ENCODE results near the gene ARHGEF12. TPM values are rescaled to one million over a fixed set of nuclear protein-coding genes. Genes with fewer than 3 reads are reported as not detected.

ARHGEF12 gene
- polyA plus RNA-seq, 2 donors, result 15.3 to 17.9 TPM

DNA sequence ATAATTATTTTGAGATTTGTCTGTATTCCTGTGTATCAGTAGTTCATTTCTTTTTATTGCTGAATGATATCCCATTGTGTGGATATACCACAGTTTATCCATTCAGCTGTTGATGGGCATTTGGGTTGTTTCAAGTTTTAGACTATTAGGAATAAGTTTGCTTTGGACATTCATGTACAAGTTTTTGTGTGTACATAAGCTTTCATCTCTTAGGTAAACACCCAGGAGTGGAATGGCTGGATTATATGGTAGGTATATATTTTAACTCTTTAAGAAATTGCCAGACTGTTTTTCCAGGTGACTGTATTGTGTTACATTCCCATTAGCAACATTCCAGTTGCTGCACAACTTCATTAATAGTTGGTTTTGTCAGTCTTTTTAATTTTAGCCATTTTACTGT, 52.0 kb downstream of the ARHGEF12 start:
- no peaks in the 10 kb centered on the region for H3K9me3 ChIP-seq (ENCODE audit: control insufficient read depth in 2 of 2, insufficient read depth in 1 of 2, low read depth in 1 of 2, low read length in 1 of 2)
- H3K4me3 ChIP-seq (ENCODE audit: low read depth in 1 of 2, low read length in 2 of 2), result no peak overlapping the region
- H3K36me3 ChIP-seq (ENCODE audit: control insufficient read depth in 2 of 2, insufficient read depth in 2 of 2, low read length in 1 of 2), result no peaks in the 10 kb centered on the region
- H3K27me3 ChIP-seq (ENCODE audit: control insufficient read depth in 1 of 2, insufficient read depth in 2 of 2, low read length in 2 of 2), result no peaks in the 10 kb centered on the region
- no peak overlapping the region for H3K27ac ChIP-seq (ENCODE audit: low read depth in 2 of 2, low read length in 1 of 2)
- H3K4me1 ChIP-seq (ENCODE audit: control insufficient read depth in 2 of 2, insufficient read depth in 2 of 2, low read length in 1 of 2), result peaks cover 2 to 3% of the 10 kb centered on the region in 2 donors

DNA sequence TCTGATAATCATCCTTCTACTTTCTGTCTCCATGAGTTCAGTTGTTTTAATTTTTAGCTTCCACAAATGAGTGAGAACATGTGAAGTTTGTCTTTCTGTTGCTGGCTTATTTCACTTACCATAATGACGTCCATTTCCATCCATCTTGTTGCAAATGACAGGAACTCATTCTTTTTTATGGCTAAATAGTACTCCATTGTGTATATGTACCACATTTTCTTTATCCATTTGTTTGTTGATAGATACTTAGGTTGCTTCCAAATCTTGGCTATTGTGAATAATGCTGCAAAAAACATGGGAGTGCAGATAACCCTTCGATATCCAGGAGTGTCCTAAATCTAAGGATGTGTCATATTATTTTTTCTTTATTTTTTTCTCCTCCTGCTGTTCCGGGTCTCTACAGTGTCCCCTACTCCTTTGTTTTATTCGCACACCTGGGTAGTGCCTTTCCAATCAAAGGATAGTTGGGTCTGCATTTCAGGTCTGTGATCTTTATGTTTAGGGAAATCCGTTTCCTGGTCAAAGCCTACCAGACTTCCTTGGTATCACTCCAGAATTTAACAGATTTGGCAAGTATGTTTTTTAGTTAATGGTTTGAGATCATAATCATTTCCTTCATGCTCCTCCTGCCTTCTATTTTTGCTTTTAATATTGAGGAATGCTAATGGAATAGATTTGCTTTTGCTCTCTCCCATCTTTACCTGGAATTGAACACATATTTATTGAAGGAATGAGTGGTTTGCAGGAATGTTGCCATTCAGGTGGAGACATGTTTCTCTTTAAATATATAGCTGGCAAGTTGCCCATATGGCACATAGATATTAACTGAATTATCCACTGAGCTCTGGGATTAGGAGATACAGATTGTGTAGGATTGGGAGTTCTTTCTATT, 53.7 kb downstream of the ARHGEF12 start:
- no peaks in the 10 kb centered on the region for H3K36me3 ChIP-seq (ENCODE audit: control insufficient read depth in 2 of 2, insufficient read depth in 2 of 2, low read length in 1 of 2)
- H3K27ac ChIP-seq (ENCODE audit: low read depth in 2 of 2, low read length in 1 of 2), result no peak overlapping the region
- no peaks in the 10 kb centered on the region for H3K9me3 ChIP-seq (ENCODE audit: control insufficient read depth in 2 of 2, insufficient read depth in 1 of 2, low read depth in 1 of 2, low read length in 1 of 2)
- H3K4me3 ChIP-seq (ENCODE audit: low read depth in 1 of 2, low read length in 2 of 2), result no peak overlapping the region
- 77 to 80% methylated on average over 5 of the region's 5 CpGs for WGBS, 2 donors
- no peaks in the 10 kb centered on the region for H3K27me3 ChIP-seq (ENCODE audit: control insufficient read depth in 1 of 2, insufficient read depth in 2 of 2, low read length in 2 of 2)
- no peaks in the 10 kb centered on the region for H3K4me1 ChIP-seq (ENCODE audit: control insufficient read depth in 2 of 2, insufficient read depth in 2 of 2, low read length in 1 of 2)

DNA sequence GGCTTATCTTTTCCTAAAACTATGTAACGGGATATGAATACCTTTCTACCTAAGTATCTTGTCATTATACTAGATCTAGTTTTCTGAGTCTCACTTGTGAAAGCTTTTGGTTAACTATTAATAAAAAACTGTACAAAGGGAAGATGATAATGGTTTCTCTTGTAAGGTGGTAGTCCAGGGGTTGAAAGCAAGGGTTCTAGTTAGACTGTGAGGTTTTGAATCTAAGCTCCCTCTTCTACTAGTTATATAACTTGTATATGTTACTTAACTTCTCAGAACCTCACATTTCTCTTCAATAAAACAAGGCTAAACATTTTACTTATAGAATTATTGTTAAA, 54.3 kb downstream of the ARHGEF12 start:
- no peak overlapping the region for H3K27ac ChIP-seq (ENCODE audit: low read depth in 2 of 2, low read length in 1 of 2)
- H3K4me3 ChIP-seq (ENCODE audit: low read depth in 1 of 2, low read length in 2 of 2), result no peak overlapping the region
- no peaks in the 10 kb centered on the region for H3K36me3 ChIP-seq (ENCODE audit: control insufficient read depth in 2 of 2, insufficient read depth in 2 of 2, low read length in 1 of 2)
- WGBS, 2 donors, result 35 to 48% methylated on average over 1 of the region's 1 CpG
- no peaks in the 10 kb centered on the region for H3K9me3 ChIP-seq (ENCODE audit: control insufficient read depth in 2 of 2, insufficient read depth in 1 of 2, low read depth in 1 of 2, low read length in 1 of 2)
- H3K27me3 ChIP-seq (ENCODE audit: control insufficient read depth in 1 of 2, insufficient read depth in 2 of 2, low read length in 2 of 2), result no peaks in the 10 kb centered on the region
- no peaks in the 10 kb centered on the region for H3K4me1 ChIP-seq (ENCODE audit: control insufficient read depth in 2 of 2, insufficient read depth in 2 of 2, low read length in 1 of 2)

DNA sequence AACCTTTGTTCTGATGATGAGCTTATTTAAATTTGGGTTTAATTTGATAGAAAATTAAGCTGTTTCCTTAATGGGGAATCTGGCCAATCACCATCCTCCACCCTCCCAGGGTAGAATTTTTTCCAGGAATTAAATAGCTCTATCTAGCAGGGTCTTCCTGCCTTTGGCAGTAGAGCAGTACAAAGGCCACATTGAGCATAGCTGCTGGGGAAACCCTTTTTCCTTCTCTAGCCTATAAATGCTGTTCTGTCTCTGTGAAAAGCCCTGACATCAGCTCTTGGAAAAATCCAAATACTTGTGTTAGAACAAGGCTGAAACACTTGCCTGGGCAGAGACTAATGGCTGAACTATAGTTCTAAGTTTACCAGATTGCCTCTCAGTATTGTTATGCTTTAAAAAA, 55.1 kb downstream of the ARHGEF12 start:
- Histone ChIP-seq H3K27ac (ENCODE audit: low read depth in 2 of 2, low read length in 1 of 2) (no peak overlapping the region), H3K4me3 (ENCODE audit: low read depth in 1 of 2, low read length in 2 of 2) (no peak overlapping the region), H3K27me3 (ENCODE audit: control insufficient read depth in 1 of 2, insufficient read depth in 2 of 2, low read length in 2 of 2) (no peaks in the 10 kb centered on the region), H3K4me1 (ENCODE audit: control insufficient read depth in 2 of 2, insufficient read depth in 2 of 2, low read length in 1 of 2) (no peaks in the 10 kb centered on the region), H3K9me3 (ENCODE audit: control insufficient read depth in 2 of 2, insufficient read depth in 1 of 2, low read depth in 1 of 2, low read length in 1 of 2) (no peaks in the 10 kb centered on the region), H3K36me3 (ENCODE audit: control insufficient read depth in 2 of 2, insufficient read depth in 2 of 2, low read length in 1 of 2) (no peaks in the 10 kb centered on the region)

DNA sequence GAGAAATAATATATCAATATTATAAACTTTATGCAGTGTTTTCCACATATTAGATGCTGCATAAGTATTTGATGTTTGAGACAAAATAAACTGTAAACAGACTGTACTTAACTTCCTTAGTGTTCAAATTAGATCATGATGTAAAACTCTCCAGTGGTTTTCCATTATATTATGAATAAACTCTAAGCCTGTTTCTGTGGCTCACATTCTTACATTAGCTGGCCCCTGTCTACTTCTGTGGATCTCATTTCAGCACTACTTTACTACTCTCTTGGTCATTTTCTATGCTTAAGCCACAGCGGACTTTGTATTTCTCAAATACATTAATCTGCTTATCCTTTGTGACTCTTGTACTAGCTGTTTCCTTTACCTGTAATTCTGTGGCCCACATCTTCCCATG, 55.6 kb downstream of the ARHGEF12 start:
- 86 to 91% methylated on average over 1 of the region's 1 CpG for WGBS, 2 donors
- Histone ChIP-seq H3K36me3 (ENCODE audit: control insufficient read depth in 2 of 2, insufficient read depth in 2 of 2, low read length in 1 of 2) (no peaks in the 10 kb centered on the region), H3K27me3 (ENCODE audit: control insufficient read depth in 1 of 2, insufficient read depth in 2 of 2, low read length in 2 of 2) (no peaks in the 10 kb centered on the region), H3K4me3 (ENCODE audit: low read depth in 1 of 2, low read length in 2 of 2) (no peak overlapping the region), H3K9me3 (ENCODE audit: control insufficient read depth in 2 of 2, insufficient read depth in 1 of 2, low read depth in 1 of 2, low read length in 1 of 2) (no peaks in the 10 kb centered on the region), H3K27ac (ENCODE audit: low read depth in 2 of 2, low read length in 1 of 2) (no peak overlapping the region), H3K4me1 (ENCODE audit: control insufficient read depth in 2 of 2, insufficient read depth in 2 of 2, low read length in 1 of 2) (no peaks in the 10 kb centered on the region)

DNA sequence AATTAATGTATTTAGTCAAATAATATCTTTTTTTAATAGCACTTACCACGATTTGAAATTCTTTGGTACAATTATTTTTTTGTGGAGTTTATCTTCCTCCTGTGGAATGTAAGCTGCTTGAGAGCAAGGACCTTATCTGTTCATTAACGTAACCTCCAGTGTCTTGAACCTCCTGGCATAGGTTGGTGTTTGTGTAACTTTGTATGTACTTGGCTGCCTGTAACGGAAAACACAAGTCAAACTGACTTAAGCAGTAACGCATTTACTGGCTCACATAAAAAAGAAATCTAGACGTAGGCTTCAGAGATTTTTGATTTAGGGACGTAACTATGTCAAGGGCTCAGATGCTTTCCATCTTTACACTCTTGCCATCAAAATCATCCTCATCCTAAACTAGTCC, 56.1 kb downstream of the ARHGEF12 start:
- H3K27ac ChIP-seq (ENCODE audit: low read depth in 2 of 2, low read length in 1 of 2), result no peak overlapping the region

DNA sequence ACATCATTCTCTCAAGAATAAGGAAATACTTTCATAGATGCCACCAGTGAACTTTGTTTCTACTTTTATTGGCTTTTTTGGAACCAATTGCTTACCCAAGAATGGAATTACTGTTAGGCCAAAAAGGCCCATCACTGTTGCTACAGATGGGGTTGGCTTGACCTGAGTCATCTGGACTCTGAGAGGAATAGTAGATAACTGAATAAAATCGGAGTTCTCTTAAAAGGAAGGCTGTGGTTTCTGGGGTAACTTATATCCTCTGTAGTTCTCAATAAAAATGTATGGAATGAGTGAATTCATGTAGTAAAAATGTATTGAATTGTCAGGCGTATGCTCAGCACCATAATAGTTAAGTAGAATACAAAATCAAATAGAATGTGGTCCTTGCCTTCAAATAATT, 56.6 kb downstream of the ARHGEF12 start:
- no peak overlapping the region for H3K4me3 ChIP-seq (ENCODE audit: low read depth in 1 of 2, low read length in 2 of 2)
- no peaks in the 10 kb centered on the region for H3K4me1 ChIP-seq (ENCODE audit: control insufficient read depth in 2 of 2, insufficient read depth in 2 of 2, low read length in 1 of 2)
- no peaks in the 10 kb centered on the region for H3K27me3 ChIP-seq (ENCODE audit: control insufficient read depth in 1 of 2, insufficient read depth in 2 of 2, low read length in 2 of 2)
- 89% methylated on average over 2 of the region's 2 CpGs for WGBS, 2 donors
- H3K9me3 ChIP-seq (ENCODE audit: control insufficient read depth in 2 of 2, insufficient read depth in 1 of 2, low read depth in 1 of 2, low read length in 1 of 2), result no peaks in the 10 kb centered on the region
- no peaks in the 10 kb centered on the region for H3K36me3 ChIP-seq (ENCODE audit: control insufficient read depth in 2 of 2, insufficient read depth in 2 of 2, low read length in 1 of 2)
- H3K27ac ChIP-seq (ENCODE audit: low read depth in 2 of 2, low read length in 1 of 2), result no peak overlapping the region

More for the DNA sequence above, 56.1 kb downstream of the ARHGEF12 start:
- 62 to 67% methylated on average over 6 of the region's 6 CpGs for WGBS, 2 donors
- no peaks in the 10 kb centered on the region for H3K4me1 ChIP-seq (ENCODE audit: control insufficient read depth in 2 of 2, insufficient read depth in 2 of 2, low read length in 1 of 2)
- no peaks in the 10 kb centered on the region for H3K36me3 ChIP-seq (ENCODE audit: control insufficient read depth in 2 of 2, insufficient read depth in 2 of 2, low read length in 1 of 2)
- H3K27me3 ChIP-seq (ENCODE audit: control insufficient read depth in 1 of 2, insufficient read depth in 2 of 2, low read length in 2 of 2), result no peaks in the 10 kb centered on the region
- H3K9me3 ChIP-seq (ENCODE audit: control insufficient read depth in 2 of 2, insufficient read depth in 1 of 2, low read depth in 1 of 2, low read length in 1 of 2), result no peaks in the 10 kb centered on the region
- no peak overlapping the region for H3K4me3 ChIP-seq (ENCODE audit: low read depth in 1 of 2, low read length in 2 of 2)

DNA sequence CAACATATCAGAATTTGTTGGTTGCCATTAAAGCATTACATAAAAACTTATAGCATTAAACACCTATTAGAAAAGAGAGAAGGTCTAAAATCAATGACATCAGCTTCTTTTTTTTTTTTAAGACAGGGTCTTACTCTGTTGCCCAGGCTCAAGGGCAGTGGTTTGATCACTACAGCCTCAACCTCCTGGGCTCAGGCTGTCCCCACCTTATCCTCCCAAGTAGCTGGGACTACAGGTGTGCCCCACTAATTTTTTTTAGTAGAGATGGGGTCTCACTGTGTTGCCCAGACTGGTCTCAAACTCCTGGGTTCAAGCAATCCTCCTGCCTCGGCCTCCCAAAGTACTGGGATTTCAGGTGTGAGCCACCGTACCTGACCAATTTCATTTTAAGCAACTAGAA, 57.9 kb downstream of the ARHGEF12 start:
- H3K4me1 ChIP-seq (ENCODE audit: control insufficient read depth in 2 of 2, insufficient read depth in 2 of 2, low read length in 1 of 2), result no peaks in the 10 kb centered on the region
- no peaks in the 10 kb centered on the region for H3K27me3 ChIP-seq (ENCODE audit: control insufficient read depth in 1 of 2, insufficient read depth in 2 of 2, low read length in 2 of 2)
- H3K27ac ChIP-seq (ENCODE audit: low read depth in 2 of 2, low read length in 1 of 2), result no peak overlapping the region
- no peak overlapping the region for H3K4me3 ChIP-seq (ENCODE audit: low read depth in 1 of 2, low read length in 2 of 2)
- WGBS, 2 donors, result 96 to 98% methylated on average over 2 of the region's 2 CpGs
- no peaks in the 10 kb centered on the region for H3K9me3 ChIP-seq (ENCODE audit: control insufficient read depth in 2 of 2, insufficient read depth in 1 of 2, low read depth in 1 of 2, low read length in 1 of 2)
- H3K36me3 ChIP-seq (ENCODE audit: control insufficient read depth in 2 of 2, insufficient read depth in 2 of 2, low read length in 1 of 2), result no peaks in the 10 kb centered on the region

DNA sequence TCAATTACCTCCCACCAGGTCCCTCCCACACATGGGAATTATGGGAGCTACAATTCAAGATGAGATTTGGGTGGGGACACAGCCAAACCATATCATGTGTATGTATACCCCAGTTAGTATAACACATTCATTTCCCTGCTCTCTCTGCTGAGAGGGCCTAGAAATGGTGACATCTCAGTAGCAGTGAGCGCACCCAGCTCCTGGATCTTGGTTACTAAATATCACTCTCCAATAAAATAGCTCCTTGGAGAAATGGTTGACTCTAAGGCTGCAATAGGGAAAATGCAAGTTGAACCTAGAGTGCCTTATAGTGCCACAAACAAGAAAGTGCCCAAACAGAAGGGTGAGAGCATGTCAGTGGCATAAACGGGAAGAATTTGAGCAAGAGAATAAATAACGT, 59.6 kb downstream of the ARHGEF12 start:
- Histone ChIP-seq H3K4me1 (ENCODE audit: control insufficient read depth in 2 of 2, insufficient read depth in 2 of 2, low read length in 1 of 2) (no peaks in the 10 kb centered on the region), H3K27ac (ENCODE audit: low read depth in 2 of 2, low read length in 1 of 2) (no peak overlapping the region), H3K4me3 (ENCODE audit: low read depth in 1 of 2, low read length in 2 of 2) (no peak overlapping the region), H3K9me3 (ENCODE audit: control insufficient read depth in 2 of 2, insufficient read depth in 1 of 2, low read depth in 1 of 2, low read length in 1 of 2) (no peaks in the 10 kb centered on the region), H3K36me3 (ENCODE audit: control insufficient read depth in 2 of 2, insufficient read depth in 2 of 2, low read length in 1 of 2) (no peaks in the 10 kb centered on the region), H3K27me3 (ENCODE audit: control insufficient read depth in 1 of 2, insufficient read depth in 2 of 2, low read length in 2 of 2) (no peaks in the 10 kb centered on the region)
- WGBS, 2 donors, result 85 to 87% methylated on average over 3 of the region's 3 CpGs

DNA sequence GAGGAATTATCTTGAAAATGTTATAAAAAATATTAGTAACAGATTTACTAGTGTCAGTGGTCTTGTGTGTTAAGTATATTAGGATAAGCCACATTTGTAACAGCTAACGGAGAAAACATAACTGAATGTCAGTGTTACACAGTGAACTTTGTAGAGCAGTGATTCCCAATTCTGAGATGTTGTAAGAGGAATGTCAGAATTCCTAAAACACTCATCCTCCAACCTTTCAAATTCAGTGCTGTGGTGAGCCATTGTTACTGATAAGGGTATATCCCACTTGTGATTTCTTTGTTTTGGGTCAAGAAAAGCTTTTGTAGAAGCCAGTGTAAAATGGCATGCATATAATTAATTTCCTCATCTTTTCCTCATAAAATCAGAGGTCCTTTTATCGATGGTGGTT, 61.9 kb downstream of the ARHGEF12 start:
- Histone ChIP-seq H3K36me3 (ENCODE audit: control insufficient read depth in 2 of 2, insufficient read depth in 2 of 2, low read length in 1 of 2) (no peaks in the 10 kb centered on the region), H3K27me3 (ENCODE audit: control insufficient read depth in 1 of 2, insufficient read depth in 2 of 2, low read length in 2 of 2) (no peaks in the 10 kb centered on the region), H3K27ac (ENCODE audit: low read depth in 2 of 2, low read length in 1 of 2) (no peak overlapping the region), H3K4me1 (ENCODE audit: control insufficient read depth in 2 of 2, insufficient read depth in 2 of 2, low read length in 1 of 2) (no peaks in the 10 kb centered on the region), H3K9me3 (ENCODE audit: control insufficient read depth in 2 of 2, insufficient read depth in 1 of 2, low read depth in 1 of 2, low read length in 1 of 2) (no peaks in the 10 kb centered on the region), H3K4me3 (ENCODE audit: low read depth in 1 of 2, low read length in 2 of 2) (no peak overlapping the region)
- 76 to 83% methylated on average over 2 of the region's 2 CpGs for WGBS, 2 donors

Data from esophagus (tissue), 2 donors.